Heart left ventricle (tissue), 16 donors: ENCODE results near the gene ZNF25. TPM values are rescaled to one million over a fixed set of nuclear protein-coding genes. Genes with fewer than 3 reads are reported as not detected.

Experiments
- ATAC-seq, 4 donors: fragments of 200-7000 bp; cut with Tn5 transposase; one replicate each; pipeline ENCODE4 v1.9.1; 2020 to 2022; ENCODE audit warnings: moderate library complexity in 4 of 4, mild to moderate bottlenecking in 3 of 4, moderate number of reproducible peaks in 1 of 4
- DNase-seq, 5 donors: peaks; one replicate each; pipeline ENCODE4 v3.0.0-alpha.2; 2020
- H3K27ac ChIP-seq, 12 donors: fragments of 200-600 bp; sonication (generic) in 4 of 12; one replicate each; pipeline versions ENCODE4 v1.5.0 to v1.8.0; 2016 to 2022; ENCODE audit warnings: mild to moderate bottlenecking in 2 of 12
- H3K27me3 ChIP-seq, 9 donors: fragments of 200-600 bp; sonication (generic) in 2 of 9; one replicate each; pipeline versions ENCODE4 v1.5.1 to v1.8.0; 2016 to 2022; ENCODE audit warnings: mild to moderate bottlenecking in 3 of 9
- H3K36me3 ChIP-seq, 9 donors: fragments of 200-600 bp; sonication (generic) in 2 of 9; one replicate each; pipeline versions ENCODE4 v1.5.0 to v1.8.0; 2018 to 2022; ENCODE audit warnings: mild to moderate bottlenecking in 2 of 9
- H3K4me1 ChIP-seq, 12 donors: fragments of 200-600 bp; sonication (generic) in 4 of 12; one replicate each; pipeline versions ENCODE4 v1.5.0 to v1.8.0; 2016 to 2022; ENCODE audit warnings: mild to moderate bottlenecking in 3 of 12
- H3K4me3 ChIP-seq, 12 donors: fragments of 200-600 bp; sonication (generic) in 4 of 12; one replicate each; pipeline versions ENCODE4 v1.5.0 to v1.8.0; 2017 to 2022; ENCODE audit warnings: mild to moderate bottlenecking in 9 of 12, moderate library complexity in 4 of 12
- H3K9me3 ChIP-seq, 12 donors: fragments of 200-600 bp; sonication (generic) in 4 of 12; one replicate each; pipeline versions ENCODE4 v1.5.0 to v1.8.0; 2016 to 2022; ENCODE audit warnings: mild to moderate bottlenecking in 1 of 12
- CTCF ChIP-seq, 12 donors: fragments of 200-600 bp; sonication (generic) in 4 of 12; IDR thresholded peaks; one replicate each; pipeline versions ENCODE4 v1.5.0 to v1.8.0; 2018 to 2022; ENCODE audit warnings: antibody characterized with exemption in 12 of 12, mild to moderate bottlenecking in 5 of 12
- POLR2A ChIP-seq, 2 donors: fragments of 450-650 bp; IDR thresholded peaks; one replicate each; pipeline ENCODE4 v1.6.1; 2017; ENCODE audit warnings: antibody characterized with exemption in 2 of 2, mild to moderate bottlenecking in 2 of 2, moderate library complexity in 2 of 2
- WGBS, 4 donors: extraction: QIAGEN DNeasy Blood & Tissue Kit in 2 of 4; methylation state at CpG; one replicate each; pipeline versions ENCODE4 v1.1.5 to v1.1.7; 2013 to 2018; 5-methylcytosine and 5-hydroxymethylcytosine counted together
- intact Hi-C, 10 donors: fragments of 100-400 bp; cut with DNase I; formaldehyde crosslinking; loops; one replicate each; pipeline versions ENCODE4 v1.11.1 to v1.14.2; 2022
- polyA plus RNA-seq, 2 donors: library from polyadenylated mRNA; stranded (reverse); fragments of 200-250 nt; gene quantifications; one replicate each; pipeline ENCODE4 v1.2.3, GENCODE V29; 2013
- total RNA-seq, 9 donors: library from RNA; depleted of rRNA in 2 of 9; stranded (reverse); fragments of >200 nt in 2 of 9; fragmentation: NEBNext Ultra II Directional in 3 of 9; extraction: Animal tissue kit (Norgen Biotek cat#: 25700) in 3 of 9; gene quantifications; one replicate each; pipeline versions ENCODE4 v1.1.0 to v1.2.4, GENCODE V29; 2016 to 2023
- donor health status: ischemic (EF 13 %, LVEDD 7.1; RV severe dilation, severe dysfunction).
- donor health status: healthy with polysubstance abuse.
- donor health status: DM: no; HTN: yes; CAD: no.
- donor health status: DM: no; HTN: no; CAD: no.
- donor health status: ischemic (EF 25% LVEDD 6.9; RV normal size, moderate dysfunction).
- donor health status: ischemic (EF 25% LVEDD 5.7; RV mildly dilated, moderate dysfunction).
- donor health status: healthy.
- donor health status: DM: yes; HTN: yes; CAD: no.
- donor health status: ischemic (EF 35%, LVEDD 5.7; RV mildly dilated, moderate dysfunction).
- donor health status: nonischemic (EF 11% LVEDD 7.7; RV severe dilation, severe dysfunction).
- donor health status: DM: yes; HTN: yes; CAD: no.
- donor health status: PGD.
- donor health status: ischemic (EF 29% LVEDD 5.4; RV normal size, mild dysfunction).
- donor health status: nonischemic (EF 23%, LVEDD 6.1; RV moderate dilation, normal function).

The ZNF25 gene
- total and polyA plus RNA-seq, 11 donors: 3.8 to 20.2 (median 15.5) TPM

- Histone ChIP-seq H3K4me3 (no peak overlapping the region), H3K27ac (no peak overlapping the region), H3K4me1 (no peaks in the 10 kb centered on the region), H3K36me3 (peaks cover 0 to 59% (median 40%) of the 10 kb centered on the region in 9 donors), H3K27me3 (no peaks in the 10 kb centered on the region), H3K9me3 (peaks cover 0 to 19% (median 4%) of the 10 kb centered on the region in 12 donors)
- ATAC-seq: no peak
- DNase-seq: no peak
- 73 to 93% (median 87%) methylated on average over 2 of the region's 2 CpGs for WGBS, 4 donors
- TF ChIP-seq CTCF (IDR thresholded peaks at IDR 0.05) (no peak), POLR2A (IDR thresholded peaks at IDR 0.05) (no peak)
- intact Hi-C loops: no loop called here
These were observed 15.8 kb downstream of the ZNF25 start for GRCh38 chr10:37960591-37961137.

GRCh38 chr10:37957841-37958240, 18.6 kb downstream of the ZNF25 start:
- Histone ChIP-seq H3K27me3 (no peaks in the 10 kb centered on the region), H3K9me3 (no peaks in the 10 kb centered on the region), H3K4me3 (no peak overlapping the region), H3K27ac (no peak overlapping the region), H3K4me1 (no peaks in the 10 kb centered on the region), H3K36me3 (peaks cover 0 to 71% (median 61%) of the 10 kb centered on the region in 9 donors)
- 90 to 95% (median 93%) methylated on average over 2 of the region's 2 CpGs for WGBS, 4 donors
- DNase-seq (no peak), ATAC-seq (no peak)
- intact Hi-C loops: no loop called here
- TF ChIP-seq CTCF (IDR thresholded peaks at IDR 0.05) (no peak), POLR2A (IDR thresholded peaks at IDR 0.05) (no peak)

GRCh38 chr10:37952926-37953325, 23.5 kb downstream of the ZNF25 start:
- Histone ChIP-seq H3K27ac (no peak overlapping the region), H3K27me3 (no peaks in the 10 kb centered on the region), H3K36me3 (peaks cover 2 to 97% (median 70%) of the 10 kb centered on the region in 9 donors), H3K4me1 (no peaks in the 10 kb centered on the region), H3K9me3 (no peaks in the 10 kb centered on the region), H3K4me3 (no peak overlapping the region)
- intact Hi-C loops: no loop called here
- DNase-seq: no peak
- WGBS, 4 donors: 95% methylated on average over 3 of the region's 3 CpGs
- TF ChIP-seq CTCF (IDR thresholded peaks at IDR 0.05) (no peak), POLR2A (IDR thresholded peaks at IDR 0.05) (no peak)
- ATAC-seq: no peak

GRCh38 chr10:37952043-37952755, 24.2 kb downstream of the ZNF25 start:
- Histone ChIP-seq H3K4me3 (no peak overlapping the region), H3K36me3 (peaks cover 2 to 90% (median 63%) of the 10 kb centered on the region in 9 donors), H3K4me1 (no peaks in the 10 kb centered on the region), H3K27ac (no peak overlapping the region), H3K27me3 (no peaks in the 10 kb centered on the region), H3K9me3 (no peaks in the 10 kb centered on the region)
- intact Hi-C loops: no loop called here
- DNase-seq (no peak), ATAC-seq (no peak)
- WGBS, 4 donors: 80 to 91% (median 86%) methylated on average over 2 of the region's 2 CpGs
- TF ChIP-seq CTCF (IDR thresholded peaks at IDR 0.05) (no peak), POLR2A (IDR thresholded peaks at IDR 0.05) (no peak)
